HG02763 (cell line): Measurements from ENCODE around the gene OXNAD1.

ENCODE experiments used
- ATAC-seq: cut with Tn5 transposase; IDR thresholded peaks from one replicate; pipeline ENCODE4 v1.9.1; 2021; ENCODE audit warnings: mild to moderate bottlenecking, moderate library complexity; ENCODE audit not compliant: unreplicated experiment

Gene OXNAD1

GRCh38 chr3:16245609-16246008 lies 19.4 kb upstream of the OXNAD1 start:
- no peak for ATAC-seq

- ATAC-seq: peak; percentile 67
Observed at GRCh38 chr3:16247282-16248061, 17.5 kb upstream of the OXNAD1 start.

GRCh38 chr3:16248556-16248955 lies 16.5 kb upstream of the OXNAD1 start:
- ATAC-seq: no peak

GRCh38 chr3:16249336-16249735 lies 15.7 kb upstream of the OXNAD1 start:
- no peak for ATAC-seq

DNA sequence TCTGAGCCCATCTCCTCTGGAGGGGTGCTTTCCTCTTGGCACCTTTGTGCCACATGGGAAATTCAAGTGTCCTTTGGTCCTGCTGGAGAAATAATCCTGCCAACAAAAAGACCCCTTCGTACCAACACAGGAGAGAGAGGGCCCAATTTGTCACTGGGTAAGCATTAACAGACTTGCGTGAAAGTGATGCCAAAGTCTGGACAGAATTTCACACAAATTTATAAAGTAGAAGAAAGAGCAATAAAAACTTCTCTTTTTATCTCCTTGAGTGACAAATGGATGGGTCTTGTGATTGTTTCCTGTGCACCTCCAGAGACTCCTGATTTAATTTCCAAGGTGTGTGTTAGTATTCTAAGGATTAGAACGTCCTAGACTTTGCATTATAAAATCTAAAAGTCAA lies 15.1 kb upstream of the OXNAD1 start:
- ATAC-seq: no peak

DNA sequence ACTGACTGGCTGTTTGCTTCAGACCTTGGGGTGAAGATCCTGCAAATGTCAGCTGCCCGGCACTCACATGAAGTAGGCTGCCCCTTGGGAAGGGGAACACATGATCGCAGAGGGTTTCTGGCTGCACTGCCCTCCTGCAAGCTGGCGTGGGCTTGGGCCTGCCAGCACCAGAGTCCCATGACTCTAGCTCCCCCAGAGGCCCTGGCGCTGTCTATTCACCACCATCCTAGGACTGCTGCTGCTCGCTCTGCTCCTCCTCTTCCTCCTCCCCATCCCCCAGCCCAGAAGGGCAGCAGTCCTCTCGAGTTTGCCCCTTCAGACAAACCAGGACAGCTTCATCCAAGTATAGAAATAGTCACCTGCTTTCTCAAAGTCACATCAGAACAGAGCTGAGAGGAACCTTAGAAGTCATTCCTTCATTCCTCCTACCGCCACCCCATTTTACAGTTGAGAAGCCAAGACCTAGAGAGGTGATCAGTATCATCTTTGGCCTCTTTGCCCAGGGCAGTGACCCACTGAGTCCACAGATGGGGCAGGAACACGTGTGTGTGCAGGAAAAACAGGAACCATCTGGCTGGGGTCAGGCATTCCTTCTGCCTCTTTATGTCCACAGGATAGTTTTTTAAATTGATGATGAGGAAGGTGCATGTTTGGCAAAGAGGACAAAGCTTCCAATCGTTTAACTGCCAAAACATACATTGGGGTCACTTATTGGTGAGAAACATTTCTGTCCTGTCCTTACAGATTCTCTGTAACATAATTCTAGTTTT lies 13.5 kb upstream of the OXNAD1 start:
- no peak for ATAC-seq

GRCh38 chr3:16252243-16252978 lies 12.6 kb upstream of the OXNAD1 start:
- peak; percentile 35 for ATAC-seq

GRCh38 chr3:16252988-16253387 lies 12.0 kb upstream of the OXNAD1 start:
- no peak for ATAC-seq

GRCh38 chr3:16253601-16254000 lies 11.4 kb upstream of the OXNAD1 start:
- no peak for ATAC-seq

DNA sequence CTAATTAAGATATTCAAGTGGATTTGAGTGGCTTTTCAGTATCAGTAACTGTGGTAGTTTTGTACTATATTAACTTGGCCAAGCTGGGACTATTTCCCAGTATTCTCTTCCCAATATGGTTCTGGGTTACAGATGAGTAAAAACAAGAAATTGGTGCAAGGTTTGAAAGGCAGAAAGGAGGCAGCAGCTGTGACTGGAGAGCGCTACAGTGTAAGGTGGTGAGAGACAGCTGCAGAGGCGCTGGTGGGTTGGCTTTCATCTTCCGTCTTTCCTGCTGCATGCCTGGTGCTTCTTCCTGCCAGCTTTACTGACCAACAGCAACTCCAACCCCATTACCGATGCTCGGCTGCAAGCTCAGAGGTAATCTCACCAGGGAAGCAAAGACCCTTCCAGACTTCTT lies 10.1 kb upstream of the OXNAD1 start:
- ATAC-seq: no peak

GRCh38 chr3:16255326-16255725 lies 9.7 kb upstream of the OXNAD1 start:
- ATAC-seq: no peak

DNA sequence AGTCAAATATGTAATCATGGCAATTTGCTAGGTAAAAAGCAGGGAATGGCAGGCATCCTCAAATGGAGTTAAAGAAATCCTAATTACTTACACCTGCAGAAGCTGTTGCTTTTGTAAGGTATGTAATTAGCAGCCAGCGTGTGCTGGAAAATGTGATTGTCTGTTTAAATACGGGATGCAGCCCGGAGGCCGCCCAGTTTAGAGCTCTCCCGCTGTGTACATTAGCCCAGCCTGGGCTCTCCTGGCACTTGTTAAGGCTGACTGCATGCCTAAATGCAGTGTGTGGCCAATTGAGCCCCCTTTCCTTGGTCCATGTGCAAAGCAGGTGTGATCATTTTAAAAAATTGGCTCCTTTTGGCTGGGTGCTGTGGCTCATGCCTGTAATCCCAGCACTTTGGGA lies 9.3 kb upstream of the OXNAD1 start:
- ATAC-seq: no peak

GRCh38 chr3:16257309-16257708 lies 7.7 kb upstream of the OXNAD1 start:
- ATAC-seq: no peak

GRCh38 chr3:16258177-16258576 lies 6.8 kb upstream of the OXNAD1 start:
- no peak for ATAC-seq

DNA sequence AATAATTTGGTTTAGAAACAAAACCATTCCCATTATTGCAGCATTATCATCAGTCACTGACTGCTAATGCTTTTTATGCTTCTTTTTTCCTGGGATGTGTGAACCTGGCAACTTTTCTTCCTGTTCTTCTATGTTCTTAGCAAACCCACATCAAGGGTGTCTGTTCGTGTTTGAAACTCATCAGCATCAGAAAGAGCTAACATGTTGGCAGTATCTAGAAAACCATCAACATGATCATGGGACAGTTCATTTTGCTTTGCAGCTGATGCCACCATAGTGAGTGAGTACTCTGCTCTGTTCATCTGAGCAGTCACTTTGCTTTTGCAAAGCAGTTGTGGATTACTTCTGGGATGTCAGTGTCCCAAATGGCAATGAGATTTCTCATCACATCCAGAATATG lies 6.1 kb upstream of the OXNAD1 start:
- ATAC-seq: no peak

DNA sequence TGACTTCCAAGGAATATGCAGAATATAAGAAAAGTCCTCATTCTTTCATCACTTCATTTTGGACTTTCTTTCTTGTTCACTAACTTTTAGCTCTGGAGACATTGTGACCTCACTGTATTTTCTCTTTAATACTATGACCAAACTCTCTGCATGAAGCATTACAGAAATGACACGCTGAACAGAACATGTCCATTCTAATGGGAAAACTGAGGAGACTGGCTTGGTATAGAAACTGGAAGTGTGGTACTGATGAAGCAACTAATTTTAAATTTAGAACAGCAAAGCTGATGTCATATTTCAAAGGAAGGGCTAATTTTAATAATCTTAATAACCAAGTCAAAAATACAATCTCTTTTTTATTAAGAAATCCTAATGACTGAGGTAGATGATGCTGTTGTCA lies 5.0 kb upstream of the OXNAD1 start:
- ATAC-seq: no peak

GRCh38 chr3:16262174-16262573 lies 2.8 kb upstream of the OXNAD1 start:
- no peak for ATAC-seq

GRCh38 chr3:16264174-16264707 lies 771 bp upstream of the OXNAD1 start:
- ATAC-seq: no peak

- ATAC-seq: no peak
Observed at GRCh38 chr3:16265455-16265786, 409 bp downstream of the OXNAD1 start.

GRCh38 chr3:16266714-16267113 lies 1.7 kb downstream of the OXNAD1 start:
- ATAC-seq: no peak

GRCh38 chr3:16270855-16271254 lies 5.8 kb downstream of the OXNAD1 start:
- ATAC-seq: no peak

- no peak for ATAC-seq
Observed at GRCh38 chr3:16272588-16272987, 7.6 kb downstream of the OXNAD1 start.
